CD4-positive, alpha-beta T cell treated with Interleukin-15 for 4 hours (primary cell): Measurements from ENCODE around the gene OSBPL10.

ENCODE experiments used
- DNase-seq: peaks from one replicate; pipeline ENCODE4 v3.0.0-alpha.2; 2020; ENCODE audit warnings: low spot score

Gene OSBPL10

DNA sequence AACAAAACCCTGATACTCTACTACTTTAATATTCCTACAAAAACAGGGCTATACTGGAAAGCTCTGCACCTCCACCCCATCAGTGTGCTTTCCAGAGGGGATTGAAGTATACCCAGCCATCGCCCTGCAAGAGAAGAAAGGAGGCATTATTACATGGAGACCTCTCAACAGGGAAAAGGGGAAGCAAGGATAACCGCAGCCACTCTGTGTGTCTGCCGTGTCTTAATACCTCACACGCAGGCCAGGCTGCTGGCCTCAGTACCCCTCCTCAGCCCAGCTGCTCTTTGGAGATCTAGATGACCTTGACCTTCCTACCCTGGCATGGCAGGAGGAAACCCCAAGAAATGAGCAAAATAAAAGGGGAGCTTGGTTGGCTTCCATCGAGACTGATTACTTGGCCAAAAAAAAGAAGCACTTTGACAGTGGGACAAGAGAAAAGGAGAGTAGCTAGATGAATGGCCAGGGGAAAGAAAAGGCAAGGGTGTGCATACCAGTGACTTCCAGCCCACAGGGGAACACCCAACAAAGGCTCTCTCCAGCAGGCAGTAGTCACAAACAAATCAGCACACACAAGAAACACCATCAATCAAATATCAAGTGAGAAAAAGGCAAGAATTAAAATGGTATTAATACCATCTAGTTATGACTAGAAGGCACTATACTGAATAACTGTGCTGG lies 318.9 kb downstream of the OSBPL10 start:
- no peak for DNase-seq

- no peak for DNase-seq
These were observed 319.8 kb downstream of the OSBPL10 start for GRCh38 chr3:31661286-31661685.

- DNase-seq, result no peak
These were observed 321.8 kb downstream of the OSBPL10 start for GRCh38 chr3:31659246-31659645.

- no peak for DNase-seq
These were observed 326.1 kb downstream of the OSBPL10 start for GRCh38 chr3:31654998-31655397.

DNA sequence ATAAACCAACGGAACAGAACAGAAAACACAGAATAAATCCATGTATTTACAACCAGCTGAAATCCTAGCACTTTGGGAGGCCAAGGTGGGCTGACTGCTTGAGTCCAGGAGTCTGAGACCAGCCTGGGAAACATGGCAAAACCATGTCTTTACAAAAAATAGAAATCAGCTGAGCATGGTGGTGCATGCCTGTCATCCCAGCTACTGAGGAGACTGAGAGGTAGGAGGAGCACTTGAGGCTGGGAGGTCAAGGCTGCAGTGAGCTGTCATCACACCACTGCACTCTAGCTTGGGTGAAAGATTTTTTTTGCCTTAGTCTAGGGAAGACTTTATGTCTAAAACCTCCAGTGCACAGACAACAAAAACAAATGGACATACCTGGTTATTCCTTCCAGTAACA lies 327.6 kb downstream of the OSBPL10 start:
- DNase-seq, result no peak

- no peak for DNase-seq
These were observed 328.8 kb downstream of the OSBPL10 start for GRCh38 chr3:31652296-31652695.

DNA sequence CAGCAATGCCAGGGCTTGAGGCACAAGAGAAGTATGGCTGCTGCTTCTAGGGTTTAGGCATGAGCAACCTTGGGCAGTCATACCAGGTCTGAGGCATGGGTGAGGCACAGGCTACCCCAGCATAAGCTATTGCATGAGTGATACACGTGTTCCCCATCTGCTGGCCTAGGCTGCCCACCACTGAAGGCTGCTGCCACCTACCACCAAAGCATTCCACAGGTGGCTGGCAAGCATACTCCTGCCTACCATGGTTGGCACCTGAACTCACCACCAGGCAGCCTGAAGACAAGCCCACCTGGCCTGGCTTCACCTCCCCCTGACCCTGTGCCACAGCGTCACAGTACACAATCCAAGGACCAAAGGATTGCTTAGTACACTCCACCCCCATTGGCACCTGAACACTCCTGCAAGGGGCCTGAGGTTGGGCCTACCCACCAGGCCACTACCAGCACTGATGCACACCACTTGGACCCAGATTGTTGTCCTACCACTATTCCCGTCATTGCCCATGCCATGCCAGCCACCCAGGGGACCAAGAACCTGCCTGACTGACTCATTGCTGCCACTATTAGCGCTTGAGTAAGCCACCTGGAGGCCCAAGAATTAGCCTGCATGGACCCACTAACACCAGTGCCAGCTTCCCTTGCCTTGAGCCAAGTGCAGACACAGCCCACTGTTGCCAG lies 332.6 kb downstream of the OSBPL10 start:
- no peak for DNase-seq

DNA sequence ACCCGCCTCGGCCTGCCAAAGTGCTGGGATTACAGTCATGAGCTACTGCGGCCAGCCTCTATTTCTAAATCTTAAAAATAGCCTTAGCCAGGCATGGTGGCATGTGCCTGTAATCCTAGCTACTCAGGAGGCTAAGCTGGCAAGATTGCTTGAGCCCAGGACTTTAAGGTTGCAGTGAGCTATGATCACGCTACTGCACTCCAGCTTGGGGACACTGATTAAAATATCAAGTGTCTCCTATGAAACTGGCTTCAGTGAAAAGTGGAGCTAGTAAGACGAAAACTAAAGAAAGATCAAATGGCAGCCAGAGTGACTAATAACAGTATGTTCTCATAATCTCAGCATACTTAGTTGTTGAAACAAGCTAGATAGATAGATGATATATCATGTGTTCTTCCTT lies 335.8 kb downstream of the OSBPL10 start:
- DNase-seq, result no peak

DNA sequence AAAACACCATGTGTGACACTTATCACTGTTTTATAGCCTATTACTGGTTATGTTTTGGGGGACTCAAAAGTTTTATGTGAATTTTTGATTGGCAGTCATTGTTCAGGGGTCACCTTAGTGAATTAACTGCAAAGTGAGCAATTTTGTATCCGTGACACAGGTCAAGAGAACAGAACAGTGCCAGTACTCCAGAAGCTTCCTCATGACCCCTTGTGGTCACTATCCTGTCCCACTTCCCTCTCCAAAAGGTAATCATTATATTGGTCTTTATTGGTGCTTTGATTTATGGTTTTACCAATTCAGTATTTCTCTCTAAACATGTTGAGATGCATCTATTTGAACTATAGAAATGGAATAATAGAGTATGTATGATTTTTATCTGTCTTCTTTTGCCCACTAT lies 341.2 kb downstream of the OSBPL10 start:
- DNase-seq, result no peak

DNA sequence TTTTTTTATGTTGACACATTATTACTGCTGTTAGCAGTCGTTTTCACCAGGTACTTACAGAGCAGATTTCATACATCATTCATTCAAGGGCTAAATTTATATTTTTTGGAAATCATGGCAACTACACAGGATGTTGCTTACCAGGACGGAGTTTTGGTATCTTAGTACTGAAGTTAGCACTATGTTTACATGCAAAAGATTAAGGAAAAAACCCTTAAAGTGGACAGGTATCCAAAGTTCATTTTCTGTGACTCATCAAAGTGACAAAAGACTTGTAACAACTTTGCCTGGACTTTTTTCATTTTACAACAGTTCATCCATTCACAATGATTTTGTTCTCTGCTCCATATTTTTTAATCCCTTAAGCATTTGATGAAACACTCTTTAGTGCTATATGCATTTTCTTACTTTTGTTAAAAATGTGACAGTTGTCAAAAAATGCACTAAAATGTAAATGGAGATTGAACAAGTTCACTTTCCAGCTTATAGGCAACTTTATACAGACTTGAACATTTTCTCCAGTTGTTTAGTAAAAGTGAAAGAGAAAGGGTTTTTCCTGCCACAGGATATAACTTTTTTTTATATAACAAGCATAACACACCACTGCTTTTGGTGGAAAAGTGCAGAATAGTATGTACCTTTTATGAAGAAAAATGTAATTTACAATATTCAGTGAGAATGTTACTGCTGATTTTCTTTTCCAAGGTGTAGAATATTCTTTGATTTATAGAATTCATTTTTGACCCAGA lies 344.2 kb downstream of the OSBPL10 start:
- peak; percentile 7 for DNase-seq

- no peak for DNase-seq
These were observed 345.0 kb downstream of the OSBPL10 start for GRCh38 chr3:31636049-31636448.

DNA sequence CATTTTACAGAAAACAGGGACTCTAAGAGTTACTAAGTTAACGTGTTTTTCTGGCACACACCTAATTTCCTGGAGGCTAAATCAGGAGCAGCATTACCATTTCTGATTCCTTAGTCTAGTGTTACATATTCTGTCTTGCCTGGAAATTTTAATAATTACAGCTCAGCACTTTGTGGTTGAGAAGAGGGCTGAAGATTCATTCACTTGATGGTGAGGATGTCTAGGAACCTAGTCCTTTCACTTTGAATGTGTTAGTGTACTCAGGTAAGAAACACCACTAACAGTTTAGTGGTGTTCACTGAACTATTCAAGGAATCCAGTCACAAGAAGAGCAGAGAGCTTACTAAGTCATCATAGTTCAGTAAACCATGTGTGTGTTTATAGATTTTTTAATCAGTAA lies 345.5 kb downstream of the OSBPL10 start:
- peak; percentile 24 for DNase-seq

DNA sequence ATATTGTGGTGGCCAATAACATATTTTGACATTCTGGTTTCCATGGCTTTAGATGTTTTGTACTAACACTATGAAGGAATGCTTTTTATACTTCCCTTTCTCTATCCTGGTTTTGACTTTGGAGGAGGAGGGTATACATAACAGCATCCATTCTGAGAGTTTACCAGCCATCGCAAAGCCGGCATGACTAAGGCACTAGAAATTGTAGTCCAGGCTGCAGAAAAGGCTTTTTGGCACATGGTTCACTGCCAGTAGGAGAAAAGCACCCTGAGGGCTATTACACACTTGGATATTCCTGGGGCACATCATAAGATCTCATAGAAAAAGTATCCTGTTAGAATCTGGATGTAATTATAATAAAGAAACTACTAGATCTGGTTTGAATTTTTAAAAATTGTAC lies 346.6 kb downstream of the OSBPL10 start:
- DNase-seq, result no peak

- DNase-seq, result no peak
These were observed 352.0 kb downstream of the OSBPL10 start for GRCh38 chr3:31629054-31629453.

- no peak for DNase-seq
These were observed 355.7 kb downstream of the OSBPL10 start for GRCh38 chr3:31625358-31625757.

DNA sequence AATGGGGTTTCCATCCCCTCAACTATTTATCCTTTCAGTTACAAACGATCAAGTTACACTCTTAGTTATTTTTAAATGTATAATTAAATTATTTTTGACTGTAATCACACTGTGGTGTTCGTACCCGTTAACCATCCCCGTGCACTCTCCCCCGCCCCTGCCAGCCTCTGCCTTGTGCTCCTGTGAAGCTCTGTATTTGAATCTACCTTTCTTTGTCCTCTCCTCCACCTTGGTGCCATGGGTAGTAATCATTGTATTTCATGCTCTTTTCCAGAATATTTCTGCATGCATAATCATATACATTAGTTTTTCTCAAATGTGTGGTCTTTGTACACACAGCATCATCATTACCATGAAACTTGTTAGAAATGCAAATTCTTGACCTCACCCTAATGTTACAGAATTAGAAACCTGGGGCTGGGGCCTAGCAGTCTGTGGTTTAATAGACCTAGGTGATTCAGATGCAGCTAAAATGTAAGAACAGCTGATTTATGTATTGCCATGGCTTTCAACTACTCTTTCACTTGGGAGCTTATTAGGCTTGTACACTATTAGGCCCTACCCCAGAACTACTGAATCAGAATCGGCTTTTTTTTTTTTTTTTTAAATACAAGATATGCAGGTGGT lies 356.9 kb downstream of the OSBPL10 start:
- DNase-seq, result no peak

DNA sequence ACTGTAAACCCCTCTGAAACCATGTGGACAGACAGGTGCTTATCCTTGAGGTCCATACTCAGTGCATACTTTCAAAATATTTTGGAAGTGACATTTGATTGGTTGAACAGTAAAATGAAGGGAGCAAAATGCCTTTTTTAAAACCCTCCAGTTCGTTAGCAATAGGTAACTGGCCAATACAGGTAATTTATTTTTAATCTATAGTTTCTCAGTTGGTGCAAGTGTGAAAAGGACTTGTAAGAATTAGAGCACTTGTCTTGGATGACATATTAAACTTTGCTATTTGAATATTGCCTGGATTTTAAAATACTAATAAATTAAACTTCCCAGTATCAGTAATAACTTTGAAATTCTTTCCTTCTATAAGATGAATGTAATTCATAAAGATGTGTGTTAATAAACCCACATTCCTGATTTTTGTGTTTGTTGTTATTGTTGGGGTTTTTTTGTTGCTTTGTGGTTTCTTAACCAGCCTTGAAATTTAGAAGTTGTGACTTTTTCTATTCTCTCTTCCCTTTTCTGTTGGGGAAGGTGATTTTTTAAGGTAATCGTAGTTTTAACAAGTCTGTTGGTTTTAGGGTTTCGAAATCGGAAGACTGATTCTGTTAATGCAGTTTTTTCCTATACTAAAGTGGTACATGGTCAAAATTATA lies 358.3 kb downstream of the OSBPL10 start:
- DNase-seq, result no peak

DNA sequence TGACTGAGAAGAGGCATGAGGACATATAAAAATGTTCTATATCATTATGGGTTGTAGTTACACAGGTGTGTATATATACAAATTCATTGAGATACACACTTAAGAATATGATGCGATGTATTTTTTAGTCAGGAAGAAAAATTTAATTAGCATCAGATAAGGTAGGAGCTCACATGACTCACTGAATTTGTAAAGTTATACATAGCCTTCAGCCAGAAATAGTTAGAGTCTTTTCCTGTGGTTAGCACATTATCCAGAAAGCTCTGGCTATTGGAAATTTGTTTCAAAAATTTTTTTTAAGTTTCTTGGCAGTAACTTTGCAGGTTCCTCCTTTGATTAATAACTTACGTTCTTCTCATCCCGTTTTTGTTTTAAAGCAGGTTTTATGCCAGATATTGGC lies 359.7 kb downstream of the OSBPL10 start:
- DNase-seq, result no peak

- DNase-seq, result no peak
These were observed 360.4 kb downstream of the OSBPL10 start for GRCh38 chr3:31620656-31621055.

DNA sequence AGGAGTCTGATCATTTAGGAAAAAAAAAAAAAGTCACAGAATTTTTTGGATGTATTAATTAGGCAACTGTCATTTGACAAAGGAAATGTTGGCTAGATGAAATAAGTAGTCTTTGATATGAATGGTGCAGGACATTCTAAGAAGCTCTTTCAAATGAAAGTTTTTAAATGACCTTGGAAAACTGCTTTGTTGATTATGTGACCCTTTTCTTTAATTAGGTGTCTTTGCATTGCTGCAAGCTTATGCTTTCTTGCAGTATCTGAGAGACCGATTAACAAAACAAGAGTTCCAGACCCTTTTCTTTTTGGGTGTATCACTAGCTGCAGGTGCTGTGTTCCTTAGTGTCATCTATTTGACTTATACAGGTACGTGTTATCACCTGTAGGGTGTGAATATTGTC lies 364.4 kb downstream of the OSBPL10 start:
- DNase-seq, result no peak

DNA sequence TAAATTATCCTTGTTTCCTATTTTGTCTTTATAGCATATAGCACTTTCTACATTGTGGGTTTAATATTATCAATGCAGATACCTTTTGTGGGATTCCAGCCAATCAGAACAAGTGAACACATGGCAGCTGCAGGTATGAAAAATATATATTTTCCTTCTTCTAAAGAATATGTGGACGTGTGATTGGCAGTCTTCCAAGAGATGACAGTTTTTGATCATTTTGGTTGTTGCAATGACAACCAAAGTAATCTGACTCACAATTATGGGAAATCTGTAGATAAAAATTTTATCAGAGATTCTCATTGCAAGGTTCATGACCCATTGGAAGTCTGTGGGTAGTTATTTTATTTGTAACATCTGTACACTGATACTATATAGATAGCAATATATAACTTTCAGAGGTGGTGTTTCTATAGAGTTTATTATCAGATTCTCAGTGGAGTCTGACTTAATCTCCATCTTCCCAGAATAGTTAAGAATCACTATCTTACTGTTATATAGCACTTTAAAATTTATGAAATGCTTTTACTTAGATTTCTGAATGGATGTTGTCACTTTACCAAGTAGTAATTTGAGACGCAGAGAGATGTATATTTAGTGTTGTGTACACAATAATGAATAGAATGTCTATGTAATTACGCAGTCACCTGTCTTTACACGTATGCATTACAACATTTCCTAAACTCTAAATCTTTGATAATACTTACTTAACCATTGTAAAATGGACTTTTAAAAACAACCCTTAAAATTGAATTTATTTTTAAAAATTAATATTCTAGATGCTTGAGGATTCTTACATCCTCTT lies 365.8 kb downstream of the OSBPL10 start:
- DNase-seq, result peak; percentile 34
